ENCODE results near the gene CSMD2. TPM values are rescaled to one million over a fixed set of nuclear protein-coding genes. Genes with fewer than 3 reads are reported as not detected.

CSMD2 gene
- total RNA-seq, 1 experiment from 2014 or later: not detected

GRCh38 chr1:33586106-33586505 is 578.9 kb downstream of the CSMD2 start:
- DNase-seq (ENCODE audit: extremely low read depth, low read depth): no peak

DNA sequence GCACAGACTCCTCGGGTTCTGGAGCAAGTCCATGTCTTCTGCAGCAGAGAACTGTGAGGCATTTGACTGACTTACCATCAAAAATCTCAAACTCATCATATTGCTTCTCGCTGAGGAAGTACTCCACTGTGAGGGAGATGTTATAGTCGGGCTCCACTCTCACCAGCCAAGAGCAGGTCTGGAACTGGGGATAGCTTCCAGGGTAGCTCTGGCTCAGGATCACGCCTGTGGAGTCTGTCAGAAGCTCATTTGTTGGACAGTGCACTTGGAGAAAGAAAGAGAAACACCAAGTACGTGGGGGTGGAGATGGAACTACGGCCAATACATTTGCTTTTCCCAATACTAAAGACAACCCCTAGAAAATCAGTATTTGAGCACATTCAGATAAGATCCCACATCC is 581.5 kb downstream of the CSMD2 start:
- no peak for DNase-seq (ENCODE audit: extremely low read depth, low read depth)

DNA sequence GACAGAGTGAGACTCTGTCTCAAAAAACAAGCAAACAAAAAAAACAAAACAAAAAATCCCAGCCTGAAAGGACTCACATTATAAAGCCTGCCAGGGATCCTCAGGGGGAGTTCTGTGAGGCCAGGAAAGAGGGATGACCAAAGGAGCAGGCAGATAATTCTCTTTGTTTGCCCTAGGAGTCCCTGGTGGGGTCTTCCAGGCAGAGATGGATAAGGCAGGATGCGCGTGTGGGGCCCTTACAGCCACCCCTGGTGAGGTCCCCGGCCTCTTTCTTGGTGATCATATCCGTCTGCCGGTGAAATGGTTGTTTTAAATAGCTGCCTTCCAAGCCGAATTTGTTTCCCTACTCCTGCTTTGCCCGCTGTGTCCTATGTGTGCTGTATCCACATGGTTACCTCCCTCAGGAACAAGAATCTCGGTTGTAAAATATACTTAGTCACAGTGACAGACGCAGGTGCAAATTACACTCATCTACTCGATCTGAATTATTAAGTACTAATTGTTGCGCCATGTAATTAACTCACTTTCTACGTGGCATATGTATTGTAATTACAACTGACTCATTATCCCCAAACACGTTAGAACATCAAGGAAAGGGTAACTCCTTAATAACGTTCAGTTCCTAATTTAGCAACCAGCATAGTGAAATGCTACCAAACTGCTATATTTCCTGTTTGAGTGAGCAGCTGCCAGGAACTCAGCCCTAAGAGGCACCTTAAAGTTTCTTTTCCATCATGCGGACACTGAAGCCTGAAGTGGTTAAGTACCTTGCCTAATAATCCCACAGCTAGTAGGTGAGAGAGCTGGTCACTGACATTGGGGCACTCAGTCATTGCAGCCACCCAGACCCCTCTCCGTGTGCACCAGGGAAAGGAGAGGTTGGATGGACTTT is 586.2 kb downstream of the CSMD2 start:
- DNase-seq (ENCODE audit: extremely low read depth, low read depth): no peak

GRCh38 chr1:33577663-33578062 is 587.4 kb downstream of the CSMD2 start:
- no peak for DNase-seq (ENCODE audit: extremely low read depth, low read depth)

GRCh38 chr1:33576821-33577599 is 588.0 kb downstream of the CSMD2 start:
- DNase-seq (ENCODE audit: extremely low read depth, low read depth): no peak

GRCh38 chr1:33575324-33575879 is 589.6 kb downstream of the CSMD2 start:
- DNase-seq (ENCODE audit: extremely low read depth, low read depth): no peak

- DNase-seq (ENCODE audit: extremely low read depth, low read depth): no peak
These were observed 591.4 kb downstream of the CSMD2 start for GRCh38 chr1:33573661-33574060.

DNA sequence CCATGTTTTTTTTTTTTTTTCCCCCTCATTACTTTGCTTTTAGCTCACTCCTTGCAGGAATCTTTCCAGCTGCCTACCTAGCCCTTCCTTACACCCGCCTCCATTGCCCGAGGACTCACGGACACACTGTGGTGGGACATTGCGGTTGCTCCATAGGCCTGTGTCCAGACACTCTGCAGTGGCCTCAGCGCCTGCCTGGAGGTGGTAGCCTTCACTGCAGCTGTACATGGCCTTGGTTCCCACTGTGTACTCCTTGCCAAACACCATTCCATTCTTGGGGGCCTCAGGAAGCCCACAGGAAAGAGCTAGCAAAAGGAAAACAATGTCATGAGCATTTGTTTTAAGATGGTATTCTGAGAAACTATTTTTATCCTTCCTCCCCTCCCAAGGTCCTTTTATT is 592.6 kb downstream of the CSMD2 start:
- no peak for DNase-seq (ENCODE audit: extremely low read depth, low read depth)

DNA sequence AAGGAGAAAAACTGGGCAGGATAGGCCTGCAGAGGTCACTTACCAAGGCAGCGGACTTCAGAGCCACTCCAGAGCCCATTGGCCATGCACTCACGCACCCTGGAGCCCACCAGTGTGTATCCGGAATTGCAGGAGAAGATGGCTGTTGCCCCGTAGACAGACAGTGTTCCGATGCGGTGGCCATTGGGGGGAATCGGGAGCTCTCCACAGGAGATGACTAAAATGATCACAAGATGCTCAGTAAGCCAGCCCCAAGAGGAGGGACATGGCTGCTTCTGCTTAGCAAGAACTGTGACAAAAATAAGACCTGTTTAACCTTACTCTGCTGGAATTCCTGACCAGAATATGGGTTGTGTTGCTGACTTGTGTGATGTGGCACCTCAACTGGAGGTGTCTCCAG is 595.7 kb downstream of the CSMD2 start:
- DNase-seq (ENCODE audit: extremely low read depth, low read depth): no peak

- no peak for DNase-seq (ENCODE audit: extremely low read depth, low read depth)
These were observed 601.3 kb downstream of the CSMD2 start for GRCh38 chr1:33563699-33564098.

GRCh38 chr1:33562563-33562962 is 602.5 kb downstream of the CSMD2 start:
- no peak for DNase-seq (ENCODE audit: extremely low read depth, low read depth)

DNA sequence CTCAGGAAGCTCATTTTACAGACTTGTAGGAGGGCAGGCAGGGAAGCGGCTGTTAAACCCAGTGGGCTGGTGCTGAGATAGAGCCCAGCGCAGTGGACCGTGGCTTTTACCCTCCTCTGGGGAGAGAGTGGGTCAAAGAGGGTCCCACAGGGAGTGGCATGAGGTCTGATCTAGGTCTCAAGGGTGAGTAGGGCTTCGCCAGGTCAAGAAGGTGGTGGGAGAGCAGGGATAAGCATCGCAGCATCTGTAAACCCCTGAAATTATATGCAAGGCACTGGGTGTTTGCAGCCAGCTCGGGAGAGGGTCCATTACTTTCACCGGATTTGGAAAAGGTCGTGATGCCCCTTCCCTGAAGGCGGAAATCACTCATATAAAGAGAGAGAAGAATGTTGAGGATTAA is 603.5 kb downstream of the CSMD2 start:
- no peak for DNase-seq (ENCODE audit: extremely low read depth, low read depth)

DNA sequence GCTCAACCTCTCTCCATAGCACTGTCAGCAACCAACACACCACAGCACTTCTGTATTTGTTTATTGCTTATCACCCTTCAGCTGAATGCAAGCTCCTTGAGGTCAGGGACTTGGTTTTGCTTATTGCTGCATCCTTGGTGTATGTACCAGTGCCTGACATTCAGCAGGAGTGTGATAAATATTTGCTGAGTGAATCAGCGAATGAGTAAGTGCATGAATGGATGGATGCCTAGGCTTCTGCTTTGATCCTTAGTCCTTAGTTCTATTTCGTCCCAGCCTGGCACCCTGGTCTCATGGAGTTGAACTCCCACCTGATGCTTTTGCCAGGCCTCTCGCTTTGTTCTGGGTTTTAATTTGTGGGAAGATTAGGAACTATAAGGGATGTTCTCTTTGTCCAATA is 604.4 kb downstream of the CSMD2 start:
- DNase-seq (ENCODE audit: extremely low read depth, low read depth): no peak

DNA sequence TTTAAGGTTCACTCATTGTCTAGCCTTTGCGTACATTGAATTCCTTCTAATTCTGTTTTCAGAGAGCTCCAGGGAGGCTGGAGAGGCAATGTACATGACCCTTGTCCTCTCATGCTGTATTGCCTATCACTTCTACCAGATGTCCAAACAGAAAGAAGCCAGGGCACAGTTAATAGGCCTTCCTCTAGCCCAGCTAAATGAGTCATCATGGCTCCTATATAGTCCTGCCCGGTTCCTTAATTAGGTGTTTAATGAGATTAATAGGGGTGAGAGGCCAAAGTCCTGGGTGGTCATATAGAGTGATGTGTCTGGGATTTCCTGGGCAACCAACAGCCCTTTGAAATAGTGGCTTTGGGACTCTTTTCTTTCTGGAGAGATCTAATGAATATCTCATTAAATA is 616.3 kb downstream of the CSMD2 start:
- DNase-seq (ENCODE audit: extremely low read depth, low read depth): no peak

DNA sequence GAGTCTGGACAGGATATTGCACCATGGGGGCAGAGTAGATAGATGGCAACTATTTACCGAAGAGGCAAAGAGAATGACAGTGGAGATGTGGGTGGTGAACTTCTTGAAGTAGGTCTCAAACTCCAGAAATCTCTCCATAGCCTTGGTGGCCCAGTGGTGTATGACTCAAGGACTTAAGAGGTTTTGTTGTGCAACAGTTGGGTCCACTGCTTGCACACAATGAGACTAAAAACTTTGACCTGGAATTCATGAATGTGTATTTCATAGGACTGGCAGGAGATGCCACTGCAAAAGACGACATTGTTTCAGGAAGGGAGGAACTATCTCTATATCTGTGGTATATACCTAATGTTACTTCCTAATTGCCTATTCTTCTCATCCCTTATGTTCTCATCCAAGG is 616.7 kb downstream of the CSMD2 start:
- DNase-seq (ENCODE audit: extremely low read depth, low read depth): no peak

GRCh38 chr1:33547576-33547975 is 617.5 kb downstream of the CSMD2 start:
- no peak for DNase-seq (ENCODE audit: extremely low read depth, low read depth)

GRCh38 chr1:33541966-33542365 is 623.1 kb downstream of the CSMD2 start:
- no peak for DNase-seq (ENCODE audit: extremely low read depth, low read depth)

DNA sequence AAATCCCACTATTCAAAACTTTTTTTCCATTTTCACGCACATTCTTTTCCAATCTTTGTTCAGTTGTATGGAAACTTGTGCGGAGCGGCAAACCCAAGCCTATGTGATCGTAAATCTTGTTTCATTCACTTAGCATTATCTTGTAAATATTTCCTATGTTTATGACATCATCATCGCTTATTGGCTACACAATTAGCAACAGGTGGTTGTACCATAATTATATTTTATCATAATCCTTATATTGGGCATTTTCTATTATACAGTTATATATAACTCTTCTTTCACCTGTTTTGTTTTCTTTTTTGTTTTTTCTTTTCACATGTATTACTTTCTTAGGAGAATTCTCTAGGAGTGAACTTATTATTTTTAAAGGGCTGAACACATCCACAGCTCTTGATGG is 627.1 kb downstream of the CSMD2 start:
- no peak for DNase-seq (ENCODE audit: extremely low read depth, low read depth)

DNA sequence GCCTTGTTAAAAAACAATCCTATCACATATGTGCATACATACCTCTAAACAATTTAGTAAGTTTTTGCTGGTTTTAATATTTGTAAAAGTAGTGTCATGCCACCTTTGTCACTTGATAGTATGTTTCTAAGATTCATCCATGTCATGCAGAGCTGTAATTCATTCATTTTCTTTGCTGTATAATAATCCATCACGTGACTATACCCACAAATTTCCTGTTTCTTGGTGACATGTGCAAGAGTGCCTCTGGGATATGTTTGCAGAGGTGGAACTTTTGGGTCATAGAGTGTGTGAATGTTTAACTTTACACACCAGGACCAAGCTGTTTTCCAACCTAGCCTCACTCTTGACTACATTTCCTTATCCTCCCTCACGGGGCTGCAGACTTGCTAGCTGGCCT is 629.7 kb downstream of the CSMD2 start:
- DNase-seq (ENCODE audit: extremely low read depth, low read depth): no peak

DNA sequence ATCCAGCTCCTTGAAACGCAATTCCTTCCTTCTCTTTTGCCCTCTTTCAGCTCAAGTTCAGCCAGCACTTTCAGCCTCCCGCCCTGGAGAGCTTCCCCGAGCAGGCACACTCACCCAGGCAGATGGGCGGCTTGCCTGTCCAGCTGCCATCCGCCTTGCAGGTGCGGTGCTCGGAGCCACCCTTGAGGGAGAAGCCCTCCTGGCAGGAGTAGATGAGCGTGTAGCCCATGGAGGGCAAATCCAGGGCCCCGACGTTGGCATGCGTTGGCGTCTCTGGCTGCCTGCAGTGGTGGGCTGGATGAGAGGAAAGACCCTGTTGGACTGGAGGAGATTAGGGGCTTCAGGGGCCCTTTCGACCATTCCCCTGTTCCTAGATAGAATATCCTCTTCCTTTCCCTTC is 632.1 kb downstream of the CSMD2 start:
- DNase-seq (ENCODE audit: extremely low read depth, low read depth): no peak

- DNase-seq (ENCODE audit: extremely low read depth, low read depth): no peak
These were observed 632.8 kb downstream of the CSMD2 start for GRCh38 chr1:33532250-33532649.

DNA sequence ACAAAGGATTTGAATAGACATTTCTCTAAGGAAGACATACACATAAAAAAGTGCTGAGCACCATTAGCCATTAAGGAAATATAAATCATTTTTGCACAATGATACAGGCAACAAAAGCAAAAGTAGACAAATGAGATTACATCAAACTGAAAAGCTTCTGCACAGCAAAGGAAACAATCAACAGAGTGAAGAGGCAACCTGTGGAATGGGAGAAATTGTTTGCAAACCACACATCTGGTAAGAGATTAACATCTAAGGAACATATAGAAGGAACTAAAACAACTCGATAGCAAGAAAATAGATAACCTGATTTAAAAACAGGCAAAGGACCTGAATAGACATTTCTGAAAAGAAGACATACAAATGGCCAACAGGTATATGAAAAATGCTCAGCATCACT is 635.1 kb downstream of the CSMD2 start:
- DNase-seq (ENCODE audit: extremely low read depth, low read depth): no peak

Measured in NCI-H460 (cell line).